T follicular helper cell (primary cell): Measurements from ENCODE around the gene RPN1.

Experiments
- DNase-seq: peaks from one replicate; pipeline ENCODE4 v3.0.0-alpha.2; 2020; ENCODE audit warnings: low read depth

RPN1 gene

GRCh38 chr3:128578346-128578745 is 72.3 kb downstream of the RPN1 start:
- no peak for DNase-seq

GRCh38 chr3:128577711-128578110 is 72.9 kb downstream of the RPN1 start:
- no peak for DNase-seq

GRCh38 chr3:128576290-128576689 is 74.3 kb downstream of the RPN1 start:
- no peak for DNase-seq

GRCh38 chr3:128575777-128576176 is 74.8 kb downstream of the RPN1 start:
- DNase-seq, result no peak

- no peak for DNase-seq
Observed at GRCh38 chr3:128573707-128574162, 76.9 kb downstream of the RPN1 start.

GRCh38 chr3:128573160-128573559 is 77.5 kb downstream of the RPN1 start:
- no peak for DNase-seq

- DNase-seq, result no peak
Observed at GRCh38 chr3:128572644-128573105, 77.9 kb downstream of the RPN1 start.

GRCh38 chr3:128572013-128572412 is 78.6 kb downstream of the RPN1 start:
- DNase-seq, result no peak
